Testis (tissue), 2 donors: ENCODE measurements around the gene LMBRD2.

Experiments
- CTCF ChIP-seq, 3 experiments: fragments of 450-650 bp in 2 of 3; fragments of 200-600 bp in 1 of 3; sonication (generic) in 1 of 3; IDR thresholded peaks; one replicate each; pipeline ENCODE4 v1.5.1; 2016 to 2019; ENCODE audit warnings: antibody characterized with exemption in 3 of 3, mild to moderate bottlenecking in 2 of 3, moderate library complexity in 1 of 3
- POLR2A ChIP-seq: fragments of 450-650 bp; IDR thresholded peaks from one replicate; pipeline ENCODE4 v1.6.1; 2017; ENCODE audit warnings: antibody characterized with exemption, mild to moderate bottlenecking, moderate library complexity

- TF ChIP-seq CTCF (IDR thresholded peaks at IDR 0.05) (no peak), POLR2A (no peak)
These were observed 46.6 kb upstream of the LMBRD2 start for GRCh38 chr5:36198281-36198680.
